ENCODE results near the gene TEX10.
"Not testable (repeated sequence)": the region's sequence is repeated elsewhere in the genome, so short reads cannot be mapped to it uniquely, and the experiment has no call there.

TEX10 gene

DNA sequence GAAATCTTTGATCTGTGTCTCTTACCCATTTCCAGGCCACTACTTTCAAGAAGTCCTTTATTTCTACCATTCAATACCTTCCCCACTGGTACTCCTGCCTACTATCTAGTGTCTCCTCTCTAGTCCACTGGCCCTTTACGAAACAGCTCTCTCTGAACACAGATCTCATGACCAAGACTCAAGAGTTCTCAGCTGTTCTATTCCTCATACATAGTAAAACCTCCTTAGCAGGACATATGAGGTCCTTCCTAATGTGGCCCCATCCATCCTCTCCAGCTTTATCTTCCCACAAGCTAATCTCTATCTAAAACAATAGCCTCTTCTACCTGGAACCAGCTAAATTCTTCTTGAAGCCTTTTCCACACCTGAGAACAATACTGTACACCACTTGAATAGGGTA, 2.6 kb downstream of the TEX10 start:
- no peak for DNase-seq (ENCODE audit: low read depth in 2 of 2)

DNA sequence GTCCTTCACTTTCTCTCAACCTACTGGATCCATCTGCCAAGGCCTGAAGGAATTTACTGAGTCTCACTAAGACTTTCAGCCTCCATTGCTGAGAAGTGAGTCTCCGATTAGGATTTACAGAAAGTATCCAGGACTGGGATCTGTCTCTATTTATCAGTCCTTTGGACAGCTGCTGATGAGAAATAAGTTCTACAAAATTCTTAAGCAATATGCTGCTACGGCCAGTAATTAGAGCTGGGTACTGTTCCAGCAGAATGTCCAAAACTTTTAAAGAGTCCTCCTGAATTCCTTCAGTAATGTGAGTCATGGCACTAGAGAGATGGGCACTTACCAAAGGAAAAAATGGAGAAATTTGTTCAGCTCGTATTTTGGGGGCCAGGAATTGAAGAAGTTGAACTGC, 5.9 kb downstream of the TEX10 start:
- DNase-seq (ENCODE audit: low read depth in 2 of 2) = no peak

DNA sequence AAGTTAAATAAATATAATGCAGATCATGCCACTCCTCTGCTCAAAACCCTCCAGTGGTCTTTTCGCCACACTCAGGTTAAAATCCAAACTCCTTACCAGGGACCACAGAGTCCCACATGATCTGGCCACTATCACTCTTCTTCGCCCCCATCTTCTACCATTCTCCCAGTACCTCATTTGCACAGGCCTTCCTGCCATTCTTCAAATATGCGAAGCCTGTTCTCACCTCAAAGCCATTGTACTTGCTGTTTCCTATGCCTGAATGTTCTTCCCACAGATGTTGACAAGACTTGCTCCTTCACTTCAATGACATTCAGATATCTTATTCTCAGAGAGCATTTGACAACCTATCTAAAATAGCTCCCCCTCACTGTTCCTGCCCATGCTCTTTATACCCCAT, 10.9 kb downstream of the TEX10 start:
- no peak for DNase-seq (ENCODE audit: low read depth in 2 of 2)

DNA sequence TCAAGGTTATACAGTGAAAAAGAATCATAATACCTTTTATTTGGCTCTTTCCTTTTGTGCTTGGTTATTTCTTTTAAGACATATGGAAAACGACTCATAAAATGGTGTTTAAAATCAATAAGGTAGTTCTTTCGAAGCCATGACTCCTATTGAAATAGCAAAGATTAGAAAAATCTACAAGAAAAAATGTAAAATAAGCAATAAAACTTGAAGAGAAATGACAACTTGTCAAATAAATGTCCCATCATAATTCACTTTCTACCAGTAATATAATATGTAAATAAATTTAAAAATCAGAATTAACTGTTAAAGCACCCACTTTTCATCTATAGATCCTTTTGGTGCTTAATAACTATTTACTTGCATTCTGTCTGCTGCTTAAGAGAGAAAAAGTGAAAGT, 12.5 kb downstream of the TEX10 start:
- DNase-seq (ENCODE audit: low read depth in 2 of 2) = no peak

DNA sequence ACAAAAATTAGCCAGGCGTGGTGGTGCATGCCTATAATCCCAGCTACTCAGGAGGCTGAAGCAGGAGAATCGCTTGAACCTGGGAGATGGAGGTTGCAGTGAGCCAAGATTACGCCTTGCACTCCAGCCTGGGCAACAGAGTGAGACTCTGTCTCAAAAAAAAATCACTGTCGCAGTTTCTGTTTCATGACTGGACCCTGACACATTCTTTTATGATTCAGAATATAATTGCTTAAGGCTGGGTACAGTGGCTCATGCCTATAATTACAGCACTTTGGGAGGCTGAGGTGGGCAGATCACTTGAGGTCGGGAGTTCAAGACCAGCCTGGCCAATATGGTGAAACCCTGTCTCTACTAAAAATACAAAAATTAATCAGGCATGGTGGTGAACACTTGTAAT, 14.0 kb downstream of the TEX10 start:
- not testable (repeated sequence) for DNase-seq (ENCODE audit: low read depth in 2 of 2)

DNA sequence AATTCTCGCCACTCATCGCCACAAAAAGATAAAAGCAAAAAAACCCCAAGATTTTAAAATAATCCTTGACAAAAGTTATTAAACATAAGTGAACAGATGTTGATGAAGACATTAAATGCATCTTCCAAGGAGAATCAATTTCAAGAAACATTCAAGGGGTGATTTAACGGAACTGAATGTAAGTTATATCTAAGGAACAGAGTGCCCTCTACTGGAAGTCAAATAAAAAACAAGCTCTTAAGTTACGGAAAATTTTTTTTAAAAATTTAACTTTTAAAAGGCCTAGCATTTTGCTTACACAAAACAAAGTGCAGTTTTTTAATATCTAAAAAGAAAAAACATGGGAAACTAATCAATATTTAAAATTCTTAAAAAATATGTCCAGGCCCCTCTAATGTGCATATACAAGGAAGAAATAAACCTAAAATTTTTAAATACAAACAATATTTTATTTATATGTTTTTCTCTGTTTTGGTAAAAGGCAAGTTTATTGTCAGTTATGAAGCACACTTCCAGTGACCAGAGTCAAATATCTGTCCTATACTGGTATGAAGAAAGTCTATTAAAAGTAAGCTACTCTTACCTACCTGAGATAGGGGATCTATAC, 28.0 kb downstream of the TEX10 start:
- DNase-seq (ENCODE audit: low read depth in 2 of 2) = no peak

DNA sequence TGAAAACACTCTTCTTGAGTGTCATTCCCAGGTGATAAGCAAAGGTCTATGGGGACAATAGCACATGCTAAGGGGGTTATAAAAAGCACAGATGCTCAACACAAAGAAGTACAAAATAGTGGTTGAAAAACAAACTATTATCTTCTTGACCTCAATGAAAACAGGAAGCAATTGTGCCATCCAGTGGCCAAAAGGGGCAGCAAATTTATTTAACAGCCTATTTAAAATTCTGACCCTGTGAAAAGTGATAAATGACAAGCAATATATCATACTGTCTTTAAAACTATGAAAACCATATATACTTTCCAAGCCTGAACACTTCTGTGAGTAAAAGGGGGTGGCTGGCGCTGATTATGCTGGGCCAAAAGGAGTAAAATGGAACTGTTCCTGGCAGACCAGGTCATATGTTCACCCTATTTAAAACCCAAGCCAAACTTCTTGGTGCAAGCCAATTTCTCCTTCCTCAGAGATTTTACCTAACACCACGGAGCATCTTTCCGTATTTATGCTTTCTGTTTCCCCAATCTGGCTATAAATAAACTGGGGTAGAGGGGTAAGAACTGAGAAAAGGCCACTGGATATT, 29.7 kb downstream of the TEX10 start:
- DNase-seq (ENCODE audit: low read depth in 2 of 2) = no peak

DNA sequence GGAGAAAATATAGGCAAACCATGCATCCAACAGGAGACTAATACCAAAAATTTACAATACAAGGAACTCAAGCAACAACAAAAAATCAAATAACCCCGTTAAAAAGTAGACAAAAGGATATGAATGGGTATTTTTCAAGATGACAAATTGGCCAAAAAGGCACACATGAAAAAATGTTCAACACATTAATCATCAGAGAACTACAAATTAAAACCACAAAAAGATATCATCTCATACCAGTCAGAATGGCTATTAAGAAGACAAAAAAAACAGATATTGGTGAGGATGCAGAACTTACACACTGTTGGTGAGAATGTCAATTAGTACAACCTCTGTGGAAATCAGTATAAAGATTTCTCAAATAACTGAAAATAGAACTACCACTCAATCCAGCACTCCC, 35.0 kb downstream of the TEX10 start:
- DNase-seq (ENCODE audit: low read depth in 2 of 2) = no peak

DNA sequence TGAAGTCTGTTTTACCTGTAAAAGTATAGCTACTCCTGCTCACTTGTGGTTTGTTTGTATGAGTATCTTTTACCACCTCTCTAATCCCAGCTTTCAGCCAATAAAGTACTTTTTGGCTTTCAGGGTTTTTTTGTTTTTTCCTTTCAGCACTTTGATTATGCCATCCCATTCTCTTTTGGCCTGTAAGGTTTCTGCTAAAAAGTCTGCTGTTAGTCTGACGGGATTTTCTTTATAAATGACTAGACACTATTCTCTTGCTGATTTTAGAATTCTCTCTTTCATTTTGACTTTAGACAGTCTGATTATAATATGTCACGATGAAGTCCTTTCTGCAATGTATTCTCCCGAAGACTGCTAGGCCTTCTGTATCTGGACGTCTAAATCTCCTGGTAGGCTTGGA, 37.2 kb downstream of the TEX10 start:
- DNase-seq (ENCODE audit: low read depth in 2 of 2) = no peak

DNA sequence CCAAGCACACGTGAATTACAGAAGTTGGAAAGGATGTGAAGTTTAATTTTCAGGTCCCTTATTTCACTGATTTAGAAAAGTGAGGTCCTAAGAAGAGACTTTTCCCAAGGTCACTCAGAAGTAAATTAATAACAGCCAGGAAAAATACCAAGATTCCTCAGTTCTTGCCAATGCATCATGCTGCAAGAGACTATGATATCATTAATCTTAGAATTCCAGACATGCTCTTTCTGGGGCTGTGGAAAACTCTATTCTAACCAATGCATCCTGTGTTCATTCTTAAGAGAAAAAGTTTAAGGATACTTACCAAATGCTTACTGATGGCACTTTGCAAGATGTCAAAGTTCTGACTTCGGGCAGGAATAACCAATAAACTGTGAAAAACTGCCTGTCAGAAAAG, 42.8 kb downstream of the TEX10 start:
- no peak for DNase-seq (ENCODE audit: low read depth in 2 of 2)

DNA sequence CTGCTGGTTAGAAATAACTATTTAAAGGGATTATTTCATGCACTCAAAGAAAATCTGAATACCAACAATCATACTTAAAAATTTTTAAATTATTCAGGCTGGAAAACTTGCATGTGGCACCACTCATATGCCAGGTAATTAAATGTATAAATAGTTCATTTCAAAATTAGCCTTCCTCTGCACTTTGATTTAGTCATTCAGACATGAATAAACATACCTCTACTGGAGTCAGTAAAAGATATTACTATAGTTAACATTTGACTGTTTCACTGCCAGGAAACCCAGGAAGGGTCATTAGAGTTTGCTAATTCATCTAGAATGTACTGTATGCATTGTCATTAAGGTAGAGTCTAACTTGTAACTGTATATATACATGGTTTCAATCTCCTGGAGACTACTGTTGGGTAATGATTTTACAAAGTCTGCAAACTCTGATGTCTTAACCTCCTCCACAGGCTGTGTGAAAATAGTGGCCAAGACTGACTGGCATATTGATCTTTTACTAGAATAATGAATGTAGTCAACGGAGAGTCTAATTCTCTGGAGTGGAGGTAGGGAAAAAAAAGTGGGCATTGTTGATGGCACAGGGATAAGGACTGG, 43.7 kb downstream of the TEX10 start:
- DNase-seq (ENCODE audit: low read depth in 2 of 2) = no peak

DNA sequence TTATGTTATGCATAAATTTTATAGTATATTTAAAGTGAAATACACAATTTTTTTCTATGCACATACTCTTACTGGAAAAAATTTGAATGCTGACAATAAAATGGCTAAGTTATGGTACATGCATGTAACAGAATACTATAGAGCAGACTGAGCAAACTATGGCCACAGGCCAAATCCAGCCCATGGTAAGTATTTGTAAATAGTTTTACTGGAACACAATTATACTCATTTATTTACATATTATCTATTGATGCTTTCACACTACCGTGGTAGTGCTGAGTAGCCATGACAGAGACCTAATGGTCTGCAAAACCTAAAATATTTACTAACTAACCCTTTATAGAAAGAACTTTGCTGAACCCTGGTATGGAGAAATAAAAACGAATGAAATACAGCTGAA, 45.7 kb downstream of the TEX10 start:
- DNase-seq (ENCODE audit: low read depth in 2 of 2) = no peak

DNA sequence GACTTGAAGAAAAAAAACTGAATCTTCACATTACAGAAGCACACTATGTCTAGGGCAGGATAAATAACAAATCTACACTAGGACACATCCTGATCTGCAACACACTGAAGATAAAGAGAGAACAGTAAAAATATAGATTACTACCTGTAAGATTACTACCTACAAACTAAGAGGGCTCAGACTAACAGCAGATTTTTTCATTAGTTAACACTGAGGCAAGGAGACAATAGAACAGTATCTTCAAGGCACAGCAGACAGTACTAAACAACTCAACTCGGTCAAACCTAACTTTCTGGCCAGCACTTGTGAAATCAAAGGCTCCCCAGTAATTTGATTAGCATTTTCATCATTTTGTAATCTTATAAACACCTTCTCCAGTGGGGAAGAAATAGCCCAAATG, 46.5 kb downstream of the TEX10 start:
- DNase-seq (ENCODE audit: low read depth in 2 of 2) = no peak

DNA sequence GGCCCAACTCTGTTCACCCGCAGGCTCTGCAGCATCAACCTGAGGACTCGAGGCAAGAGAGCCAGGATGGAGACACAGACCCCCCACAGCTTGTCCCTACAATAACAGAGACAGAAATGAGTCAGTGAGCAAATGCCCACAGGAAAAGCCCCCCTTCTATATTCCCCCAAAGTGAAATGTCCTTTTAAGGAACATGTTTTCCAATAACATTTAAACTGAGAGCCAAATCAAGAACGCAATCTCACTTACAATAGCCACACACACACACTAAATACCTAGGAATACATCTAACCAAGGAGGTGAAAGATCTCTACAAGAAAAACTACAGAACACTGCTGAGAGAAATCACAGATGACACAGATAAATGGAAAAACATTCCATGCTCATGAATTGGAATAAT, 49.0 kb downstream of the TEX10 start:
- no peak for DNase-seq (ENCODE audit: low read depth in 2 of 2)

DNA sequence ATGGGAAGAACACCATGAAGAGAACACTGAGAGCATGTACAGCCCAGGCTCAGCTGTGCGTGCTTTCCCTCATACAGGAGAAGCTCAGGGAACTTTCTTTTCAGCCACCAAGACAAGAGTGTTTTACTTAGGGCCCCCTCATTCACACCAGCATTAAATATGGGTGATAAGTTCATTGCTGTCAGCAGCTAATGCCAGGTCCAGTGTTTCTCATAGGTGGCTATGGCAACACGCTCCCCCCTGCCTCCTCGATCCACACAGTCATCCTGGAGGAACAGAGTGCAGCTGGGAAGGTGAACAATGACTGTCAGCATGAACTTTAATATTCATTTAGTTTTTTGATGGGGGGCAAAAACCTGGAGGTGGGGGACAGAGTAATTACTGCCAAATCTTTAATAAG, 54.4 kb downstream of the TEX10 start:
- DNase-seq (ENCODE audit: low read depth in 2 of 2) = no peak

DNA sequence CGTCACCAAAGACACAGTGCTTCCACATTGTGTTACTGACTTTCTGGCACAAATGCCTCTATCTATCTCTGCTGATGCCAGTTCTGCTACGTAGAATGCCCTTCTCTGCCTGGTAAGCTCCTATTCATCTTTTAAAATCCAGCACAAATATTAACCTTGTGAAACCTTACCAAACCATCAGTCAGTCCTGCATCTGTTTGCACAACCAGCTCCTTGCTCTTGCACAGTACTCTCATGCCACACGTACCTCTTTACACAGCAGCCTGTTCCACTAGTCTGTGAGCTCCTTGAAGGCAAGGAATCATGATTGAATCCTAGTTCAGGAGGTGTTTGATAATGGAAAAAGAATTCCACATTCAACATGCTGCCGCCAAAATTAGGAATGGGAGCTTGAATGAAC, 56.3 kb downstream of the TEX10 start:
- no peak for DNase-seq (ENCODE audit: low read depth in 2 of 2)

DNA sequence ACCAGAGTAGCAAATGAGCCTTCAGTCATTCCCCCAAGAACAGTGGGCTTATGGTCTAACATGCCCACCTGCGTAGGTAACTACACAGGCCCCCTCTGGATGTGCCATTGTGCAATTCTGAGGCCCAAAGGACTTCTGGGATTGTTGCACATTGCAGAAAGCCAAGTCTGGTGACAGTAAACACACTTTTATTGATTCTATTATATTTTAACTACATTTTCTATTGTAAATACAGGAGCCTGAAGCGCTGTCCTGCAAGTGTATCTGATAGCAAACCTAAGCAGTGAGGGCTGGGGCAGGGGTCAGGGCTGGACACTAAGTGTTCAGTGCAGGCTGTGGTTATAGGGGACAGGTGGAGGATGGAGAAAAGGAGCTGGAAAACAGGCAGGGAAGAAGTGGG, 57.5 kb downstream of the TEX10 start:
- DNase-seq (ENCODE audit: low read depth in 2 of 2) = no peak

DNA sequence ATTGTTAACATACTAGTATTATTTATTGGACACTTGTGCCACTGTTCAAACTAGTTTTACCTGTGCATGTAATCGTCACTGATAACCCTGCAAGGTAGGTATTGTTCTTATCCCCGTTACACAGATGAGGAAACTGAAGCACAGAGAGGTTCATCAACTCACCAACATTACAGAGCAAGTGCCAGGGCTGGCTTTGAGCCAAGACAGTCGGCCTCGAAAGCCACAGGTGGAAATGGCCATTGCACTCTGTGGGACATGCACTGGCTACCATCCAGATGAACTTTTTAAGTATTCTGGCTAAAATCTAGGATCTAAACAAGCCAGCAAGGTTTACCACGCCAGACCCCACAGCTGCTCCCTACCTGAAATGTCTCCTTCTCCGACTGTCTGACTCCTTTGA, 57.9 kb downstream of the TEX10 start:
- DNase-seq (ENCODE audit: low read depth in 2 of 2) = no peak

DNA sequence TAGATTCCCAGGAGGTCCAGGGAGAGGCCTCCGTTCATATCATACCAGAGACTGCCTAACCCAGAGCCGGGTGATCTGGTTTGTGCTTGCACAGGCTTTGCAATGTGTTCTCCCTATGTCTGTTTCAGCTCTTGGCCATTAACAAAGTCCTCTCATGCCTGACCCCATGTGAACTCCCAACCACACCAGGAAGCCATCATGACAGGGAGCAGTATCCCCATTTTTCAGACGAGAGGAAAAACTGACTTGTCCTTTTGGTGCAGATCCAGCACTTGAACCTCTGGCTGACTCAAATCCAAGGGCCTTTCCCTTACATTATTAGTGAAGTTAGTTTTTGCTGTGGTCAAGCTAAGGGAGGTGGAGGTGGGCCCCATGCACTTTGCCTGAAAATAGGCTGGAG, 58.4 kb downstream of the TEX10 start:
- no peak for DNase-seq (ENCODE audit: low read depth in 2 of 2)

DNA sequence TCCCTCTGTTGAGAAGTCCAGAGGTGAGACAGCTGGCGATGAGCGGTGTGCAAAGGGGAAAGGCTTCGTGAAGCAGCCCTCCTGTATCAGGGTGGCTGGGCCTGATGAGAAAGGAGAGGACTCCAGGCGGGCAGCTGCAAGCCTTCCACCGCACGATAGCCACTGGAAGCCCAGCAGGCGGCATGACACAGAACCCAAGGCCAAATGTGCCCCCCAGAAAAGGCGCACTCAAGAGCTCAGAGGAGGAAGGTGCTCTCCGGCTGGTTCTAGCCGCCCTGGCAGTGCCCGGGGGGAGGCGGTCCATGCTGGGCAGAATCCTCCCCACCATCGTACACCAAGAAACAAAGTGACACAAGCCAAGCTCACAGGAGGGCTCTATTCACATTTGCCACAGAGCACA, 60.3 kb downstream of the TEX10 start:
- no peak for DNase-seq (ENCODE audit: low read depth in 2 of 2)

DNA sequence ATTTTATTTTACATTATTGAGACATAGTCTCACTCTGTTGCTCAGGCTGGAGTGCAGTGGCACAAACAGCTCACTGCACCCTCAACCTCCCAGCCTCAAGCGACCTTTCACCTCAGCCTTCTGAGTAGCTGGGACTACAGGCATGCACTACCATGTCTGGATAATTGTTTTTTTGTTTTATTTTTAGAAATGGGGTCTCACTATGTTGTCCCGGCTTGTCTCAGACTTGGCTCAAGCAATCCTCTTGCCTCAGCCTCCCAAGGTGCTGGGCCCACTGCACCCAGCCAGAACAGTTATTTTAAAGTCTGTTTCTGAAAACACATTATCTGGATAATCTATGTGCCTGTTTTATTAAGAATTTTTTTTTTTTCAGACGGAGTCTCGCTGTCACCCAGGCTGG, 62.0 kb downstream of the TEX10 start:
- DNase-seq (ENCODE audit: low read depth in 2 of 2) = no peak

DNA sequence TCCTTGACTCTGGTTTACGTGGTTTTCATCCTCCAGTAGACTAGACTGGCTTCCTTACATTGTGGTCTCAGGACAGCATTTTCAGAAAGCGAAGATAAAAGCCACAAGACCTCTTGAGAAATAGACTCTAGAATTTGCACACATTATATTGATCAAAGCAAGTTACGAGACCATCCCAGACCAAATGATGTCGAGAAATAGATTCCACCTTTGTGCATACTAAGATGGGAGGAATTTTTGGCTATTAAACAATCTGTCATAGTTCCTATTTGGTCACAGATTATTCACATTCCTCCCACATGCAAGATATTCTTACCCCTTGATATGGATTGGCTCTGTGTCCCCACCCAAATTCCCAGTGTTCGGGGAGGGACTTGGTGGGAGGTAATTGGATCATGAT, 65.6 kb downstream of the TEX10 start:
- no peak for DNase-seq (ENCODE audit: low read depth in 2 of 2)

DNA sequence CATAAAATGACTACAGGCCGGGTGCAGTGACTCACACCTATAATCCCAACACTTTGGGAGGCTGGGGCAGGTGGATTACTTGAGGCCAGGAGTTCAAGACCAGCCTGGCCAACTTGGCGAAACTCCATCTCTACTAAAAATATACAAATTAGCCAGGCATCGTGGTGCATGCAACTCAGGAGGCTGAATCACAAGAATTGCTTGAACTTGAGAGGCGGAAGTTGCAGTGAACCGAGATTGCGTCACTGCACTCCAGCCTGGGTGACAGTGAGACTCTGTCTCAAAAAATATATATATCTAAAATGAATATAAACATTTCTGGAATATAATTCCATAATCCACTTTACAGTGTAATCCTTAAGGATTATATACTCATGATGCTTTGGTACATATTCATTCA, 66.5 kb downstream of the TEX10 start:
- no peak for DNase-seq (ENCODE audit: low read depth in 2 of 2)

DNA sequence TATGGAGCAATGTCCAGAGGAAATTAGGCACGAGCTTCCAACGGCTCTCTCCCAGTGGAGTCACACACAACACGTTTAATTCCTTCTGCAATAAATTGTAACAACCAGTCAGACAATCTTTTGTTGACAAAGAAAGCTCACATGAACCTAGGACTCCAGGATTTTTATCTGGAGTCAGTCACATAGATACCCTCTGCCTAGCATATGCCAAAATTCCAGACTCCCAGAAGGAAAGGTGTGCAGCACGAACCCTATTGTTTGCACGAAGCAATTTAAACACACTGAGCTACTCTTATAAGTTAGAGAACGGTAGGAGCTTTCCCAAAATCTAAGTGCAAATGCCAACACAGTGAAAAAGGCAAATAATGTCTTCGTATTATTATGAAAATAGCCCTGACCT, 67.1 kb downstream of the TEX10 start:
- no peak for DNase-seq (ENCODE audit: low read depth in 2 of 2)

Data from stimulated activated CD8-positive, alpha-beta memory T cell treated with anti-CD3 and anti-CD28 coated beads, Interleukin-7, amount 100 ng/mL, for 4 hours (primary cell).